ENCODE measurements around the gene ZDHHC8.

DNA sequence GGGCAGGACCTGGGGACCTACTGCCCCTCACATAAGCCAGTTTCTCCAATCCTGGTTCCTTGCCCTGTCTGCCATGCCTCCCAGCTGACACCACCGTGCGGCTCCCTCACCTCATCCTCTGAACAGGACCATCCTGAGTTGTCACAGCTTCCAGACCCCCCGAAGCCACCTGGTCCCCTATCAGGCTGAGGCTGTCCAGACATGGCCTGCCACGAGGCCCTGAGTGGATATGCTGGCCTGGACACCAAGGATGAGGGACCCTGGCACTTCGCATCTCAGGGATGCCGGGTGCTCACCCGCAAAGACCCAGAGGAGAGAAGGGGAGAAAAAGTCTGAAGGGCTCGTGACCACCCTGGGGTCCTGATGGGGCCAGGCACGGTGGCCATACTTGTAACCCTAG lies 35.1 kb downstream of the ZDHHC8 start:
- TF ChIP-seq, protein P1, sequence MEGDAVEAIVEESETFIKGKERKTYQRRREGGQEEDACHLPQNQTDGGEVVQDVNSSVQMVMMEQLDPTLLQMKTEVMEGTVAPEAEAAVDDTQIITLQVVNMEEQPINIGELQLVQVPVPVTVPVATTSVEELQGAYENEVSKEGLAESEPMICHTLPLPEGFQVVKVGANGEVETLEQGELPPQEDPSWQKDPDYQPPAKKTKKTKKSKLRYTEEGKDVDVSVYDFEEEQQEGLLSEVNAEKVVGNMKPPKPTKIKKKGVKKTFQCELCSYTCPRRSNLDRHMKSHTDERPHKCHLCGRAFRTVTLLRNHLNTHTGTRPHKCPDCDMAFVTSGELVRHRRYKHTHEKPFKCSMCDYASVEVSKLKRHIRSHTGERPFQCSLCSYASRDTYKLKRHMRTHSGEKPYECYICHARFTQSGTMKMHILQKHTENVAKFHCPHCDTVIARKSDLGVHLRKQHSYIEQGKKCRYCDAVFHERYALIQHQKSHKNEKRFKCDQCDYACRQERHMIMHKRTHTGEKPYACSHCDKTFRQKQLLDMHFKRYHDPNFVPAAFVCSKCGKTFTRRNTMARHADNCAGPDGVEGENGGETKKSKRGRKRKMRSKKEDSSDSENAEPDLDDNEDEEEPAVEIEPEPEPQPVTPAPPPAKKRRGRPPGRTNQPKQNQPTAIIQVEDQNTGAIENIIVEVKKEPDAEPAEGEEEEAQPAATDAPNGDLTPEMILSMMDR (conservative IDR thresholded peaks at IDR 0.05 in 1 of 2, IDR thresholded peaks at IDR 0.05 in 1 of 2; ENCODE audit: extremely low read depth in 1 of 2, insufficient read depth in 1 of 2, low read depth in 1 of 2, low read length in 2 of 2), result no peak
- TF ChIP-seq EZH2 (IDR thresholded peaks at IDR 0.05; ENCODE audit: borderline replicate concordance, low read length), result no peak
